Neural progenitor cell (in vitro differentiated cells): ENCODE data around the gene MOGAT3. TPM values are rescaled to one million over a fixed set of nuclear protein-coding genes. Genes with fewer than 3 reads are reported as not detected.

Experiments used
- DNase-seq: peaks from one replicate; pipeline ENCODE4 v3.0.0-alpha.2; 2016; ENCODE audit warnings: low spot score
- H2AFZ ChIP-seq: fragments of 200-600 bp; sonication (generic); replicated peaks from 2 replicates; pipeline ENCODE4 v1.6.1; 2016; ENCODE audit warnings: antibody characterized with exemption
- H3F3A ChIP-seq: fragments of 200-600 bp; sonication (generic); 2 replicates; pipeline ENCODE4 v1.6.1; 2016; ENCODE audit warnings: antibody characterized with exemption, low read depth
- H3K27ac ChIP-seq: fragments of 200-600 bp; sonication (generic); 2 replicates; pipeline ENCODE4 v1.5.1; 2016; ENCODE audit warnings: mild to moderate bottlenecking
- H3K27me3 ChIP-seq: fragments of 200-600 bp; sonication (generic); 2 replicates; pipeline ENCODE4 v1.6.1; 2016; ENCODE audit warnings: mild to moderate bottlenecking, moderate library complexity
- H3K36me3 ChIP-seq: fragments of 200-600 bp; sonication (generic); 2 replicates; pipeline ENCODE4 v1.5.1; 2016
- H3K4me1 ChIP-seq: fragments of 200-600 bp; sonication (generic); 2 replicates; pipeline ENCODE4 v1.6.1; 2016; ENCODE audit warnings: mixed run types
- H3K4me2 ChIP-seq: fragments of 200-600 bp; sonication (generic); 2 replicates; pipeline ENCODE4 v1.6.1; 2016
- H3K4me3 ChIP-seq: fragments of 200-600 bp; sonication (generic); 2 replicates; pipeline ENCODE4 v1.5.1; 2016
- H3K79me2 ChIP-seq: fragments of 200-600 bp; sonication (generic); 2 replicates; pipeline ENCODE4 v1.6.1; 2016; ENCODE audit warnings: low read depth
- H3K9ac ChIP-seq: fragments of 200-600 bp; sonication (generic); 2 replicates; pipeline ENCODE4 v1.6.1; 2016
- H3K9me3 ChIP-seq: fragments of 200-600 bp; sonication (generic); 2 replicates; pipeline ENCODE4 v1.5.1; 2016; ENCODE audit warnings: low read depth
- H4K20me1 ChIP-seq: fragments of 200-600 bp; sonication (generic); 2 replicates; pipeline ENCODE4 v1.6.1; 2016; ENCODE audit warnings: low read depth
- H3K27ac Mint-ChIP-seq: 3 replicates; pipeline ENCODE4 v1.8.0; 2021; ENCODE audit warnings: mixed read lengths
- H3K27me3 Mint-ChIP-seq: 2 replicates; pipeline ENCODE4 v1.8.0; 2022; ENCODE audit warnings: low read depth, mild to moderate bottlenecking, inconsistent platforms, moderate library complexity, mixed read lengths; ENCODE audit not compliant: insufficient read depth
- H3K36me3 Mint-ChIP-seq: 3 replicates; pipeline ENCODE4 v1.8.0; 2021; ENCODE audit warnings: mixed read lengths
- H3K4me1 Mint-ChIP-seq: 3 replicates; pipeline ENCODE4 v1.8.0; 2021; ENCODE audit warnings: mixed read lengths
- H3K4me3 Mint-ChIP-seq: 3 replicates; pipeline ENCODE4 v1.8.0; 2021; ENCODE audit warnings: mild to moderate bottlenecking, moderate library complexity, mixed read lengths
- H3K9me3 Mint-ChIP-seq: 3 replicates; pipeline ENCODE4 v1.8.0; 2020; ENCODE audit warnings: mixed read lengths
- EZH2 ChIP-seq: fragments of 200-600 bp; sonication (generic); IDR thresholded peaks from 2 replicates; pipeline ENCODE4 v1.6.1; 2017; ENCODE audit warnings: antibody characterized with exemption, mild to moderate bottlenecking, moderate library complexity
- EZH2phosphoT487 ChIP-seq: fragments of 200-600 bp; sonication (generic); IDR thresholded peaks from 2 replicates; pipeline ENCODE4 v1.6.1; 2017; ENCODE audit warnings: antibody characterized with exemption
- total RNA-seq: library from RNA; depleted of rRNA; stranded (reverse); fragments of >200 nt; gene quantifications from 2 replicates; pipeline ENCODE4 v1.2.3, GENCODE V29; 2015; ENCODE audit warnings: low replicate concordance
- TF ChIP-seq, protein P1 (sequence below): fragments of 200-600 bp; sonication (generic); IDR thresholded peaks from 2 replicates; pipeline ENCODE4 v1.5.1; 2017; ENCODE audit warnings: antibody characterized with exemption, mild to moderate bottlenecking

The MOGAT3 gene
- total RNA-seq, 1 donor from 2014 or later, result not detected

GRCh38 chr7:101189109-101189508 is 11.7 kb downstream of the MOGAT3 start:
- H3K36me3 Mint-ChIP-seq, result no peaks in the 10 kb centered on the region
- no peak for DNase-seq
- no peaks in the 10 kb centered on the region for H3K9me3 Mint-ChIP-seq
- no peaks in the 10 kb centered on the region for H3K4me1 Mint-ChIP-seq
- H3K27ac ChIP-seq, result no peak overlapping the region
- H3K36me3 ChIP-seq, result no peaks in the 10 kb centered on the region
- no peak overlapping the region for H3K4me2 ChIP-seq
- no peaks in the 10 kb centered on the region for H3F3A ChIP-seq
- H3K27ac Mint-ChIP-seq, result no peak overlapping the region
- no peaks in the 10 kb centered on the region for H3K4me1 ChIP-seq
- H4K20me1 ChIP-seq, result no peaks in the 10 kb centered on the region
- no peak overlapping the region for H2AFZ ChIP-seq
- TF ChIP-seq EZH2phosphoT487 (no peak), EZH2 (no peak)
- TF ChIP-seq, protein P1, sequence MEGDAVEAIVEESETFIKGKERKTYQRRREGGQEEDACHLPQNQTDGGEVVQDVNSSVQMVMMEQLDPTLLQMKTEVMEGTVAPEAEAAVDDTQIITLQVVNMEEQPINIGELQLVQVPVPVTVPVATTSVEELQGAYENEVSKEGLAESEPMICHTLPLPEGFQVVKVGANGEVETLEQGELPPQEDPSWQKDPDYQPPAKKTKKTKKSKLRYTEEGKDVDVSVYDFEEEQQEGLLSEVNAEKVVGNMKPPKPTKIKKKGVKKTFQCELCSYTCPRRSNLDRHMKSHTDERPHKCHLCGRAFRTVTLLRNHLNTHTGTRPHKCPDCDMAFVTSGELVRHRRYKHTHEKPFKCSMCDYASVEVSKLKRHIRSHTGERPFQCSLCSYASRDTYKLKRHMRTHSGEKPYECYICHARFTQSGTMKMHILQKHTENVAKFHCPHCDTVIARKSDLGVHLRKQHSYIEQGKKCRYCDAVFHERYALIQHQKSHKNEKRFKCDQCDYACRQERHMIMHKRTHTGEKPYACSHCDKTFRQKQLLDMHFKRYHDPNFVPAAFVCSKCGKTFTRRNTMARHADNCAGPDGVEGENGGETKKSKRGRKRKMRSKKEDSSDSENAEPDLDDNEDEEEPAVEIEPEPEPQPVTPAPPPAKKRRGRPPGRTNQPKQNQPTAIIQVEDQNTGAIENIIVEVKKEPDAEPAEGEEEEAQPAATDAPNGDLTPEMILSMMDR, result no peak
- no peaks in the 10 kb centered on the region for H3K9me3 ChIP-seq
- H3K9ac ChIP-seq, result no peak overlapping the region
- no peaks in the 10 kb centered on the region for H3K27me3 ChIP-seq
- H3K4me3 Mint-ChIP-seq, result no peak overlapping the region
- peaks cover 16% of the 10 kb centered on the region for H3K27me3 Mint-ChIP-seq
- H3K4me3 ChIP-seq, result no peak overlapping the region
- no peaks in the 10 kb centered on the region for H3K79me2 ChIP-seq

- Mint-ChIP-seq H3K27me3 (peaks cover 19% of the 10 kb centered on the region), H3K4me1 (peaks cover 7% of the 10 kb centered on the region), H3K9me3 (no peaks in the 10 kb centered on the region), H3K27ac (no peak overlapping the region), H3K36me3 (no peaks in the 10 kb centered on the region), H3K4me3 (no peak overlapping the region)
- H4K20me1 ChIP-seq, result no peaks in the 10 kb centered on the region
- no peak overlapping the region for H3K4me2 ChIP-seq
- H2AFZ ChIP-seq, result no peak overlapping the region
- TF ChIP-seq EZH2phosphoT487 (no peak), EZH2 (no peak)
- TF ChIP-seq, protein P1, result no peak
- H3K36me3 ChIP-seq, result no peaks in the 10 kb centered on the region
- peaks cover 3% of the 10 kb centered on the region for H3K27me3 ChIP-seq
- no peaks in the 10 kb centered on the region for H3K79me2 ChIP-seq
- no peak overlapping the region for H3K27ac ChIP-seq
- no peak overlapping the region for H3K4me3 ChIP-seq
- peaks cover 9% of the 10 kb centered on the region for H3F3A ChIP-seq
- no peaks in the 10 kb centered on the region for H3K9me3 ChIP-seq
- DNase-seq, result no peak
- no peaks in the 10 kb centered on the region for H3K4me1 ChIP-seq
- H3K9ac ChIP-seq, result no peak overlapping the region
These were observed 13.9 kb downstream of the MOGAT3 start for GRCh38 chr7:101186844-101187428.

DNA sequence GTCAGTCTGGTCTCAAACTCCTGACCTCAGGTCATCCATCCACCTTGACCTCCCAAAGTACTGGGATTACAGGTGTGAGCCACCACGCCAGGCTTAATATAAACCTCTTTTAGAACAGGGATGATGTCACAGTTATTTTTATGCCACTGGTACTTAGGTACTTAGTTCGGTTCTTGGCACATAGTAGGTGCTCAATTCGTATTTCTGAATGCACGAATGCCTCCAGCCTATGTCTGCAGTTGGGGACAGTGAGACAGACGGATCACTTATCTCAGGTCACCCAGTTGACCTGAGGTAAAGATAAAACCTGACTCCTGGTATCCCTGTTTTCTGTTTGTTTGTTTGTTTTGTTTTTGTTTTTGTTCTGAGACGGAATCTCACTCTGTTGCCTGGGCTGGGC is 14.6 kb downstream of the MOGAT3 start:
- Mint-ChIP-seq H3K36me3 (no peaks in the 10 kb centered on the region), H3K4me1 (peaks cover 7% of the 10 kb centered on the region), H3K9me3 (no peaks in the 10 kb centered on the region), H3K4me3 (no peak overlapping the region), H3K27me3 (peaks cover 23% of the 10 kb centered on the region), H3K27ac (no peak overlapping the region)
- Histone ChIP-seq H3K9ac (no peak overlapping the region), H3K27ac (no peak overlapping the region), H2AFZ (no peak overlapping the region), H3K4me2 (no peak overlapping the region), H3K27me3 (peaks cover 11% of the 10 kb centered on the region), H3K9me3 (no peaks in the 10 kb centered on the region), H3K4me3 (no peak overlapping the region), H3F3A (peaks cover 9% of the 10 kb centered on the region), H3K36me3 (no peaks in the 10 kb centered on the region), H3K79me2 (no peaks in the 10 kb centered on the region), H3K4me1 (no peaks in the 10 kb centered on the region), H4K20me1 (no peaks in the 10 kb centered on the region)
- no peak for TF ChIP-seq EZH2phosphoT487
- TF ChIP-seq, protein P1, result no peak
- no peak for DNase-seq
